Neutrophil (primary cell): Measurements from ENCODE around the gene WDR31.

Experiments
- H3K27ac ChIP-seq: fragments of 200-600 bp; sonication (generic); 2 replicates; pipeline ENCODE4 v1.5.1; 2016; ENCODE audit warnings: mild to moderate bottlenecking, moderate library complexity
- H3K27me3 ChIP-seq: fragments of 200-600 bp; sonication (generic); 2 replicates; pipeline ENCODE4 v1.6.0; 2016; ENCODE audit warnings: mild to moderate bottlenecking
- H3K36me3 ChIP-seq: fragments of 200-600 bp; sonication (generic); 2 replicates; pipeline ENCODE4 v1.5.1; 2017
- H3K4me1 ChIP-seq, 2 experiments: fragments of 200-600 bp in 1 of 2; sonication (generic) in 1 of 2; 1 replicate in 1 of 2; 2 replicates in 1 of 2; pipeline versions ENCODE4 v1.5.1 to v1.6.1; 2013 to 2016; ENCODE audit warnings: low read depth in 1 of 2, low read length in 1 of 2, mild to moderate bottlenecking in 1 of 2, moderate library complexity in 1 of 2; ENCODE audit not compliant: control insufficient read depth in 1 of 2, insufficient read depth in 1 of 2
- H3K4me3 ChIP-seq, 2 experiments: fragments of 200-600 bp in 1 of 2; sonication (generic) in 1 of 2; 1 replicate in 1 of 2; 2 replicates in 1 of 2; pipeline ENCODE4 v1.5.1; 2013 to 2016; ENCODE audit warnings: low read depth in 1 of 2, low read length in 1 of 2, mild to moderate bottlenecking in 1 of 2, moderate library complexity in 1 of 2
- H3K9me3 ChIP-seq: fragments of 200-600 bp; sonication (generic); 2 replicates; pipeline ENCODE4 v1.5.1; 2016
- TF ChIP-seq, protein P1 (sequence below): fragments of 200-600 bp; sonication (generic); IDR thresholded peaks from 2 replicates; pipeline ENCODE4 v1.5.1; 2016; ENCODE audit warnings: antibody characterized with exemption

The WDR31 gene

GRCh38 chr9:113306566-113306965 lies 33.5 kb downstream of the WDR31 start:
- H3K9me3 ChIP-seq: no peaks in the 10 kb centered on the region
- H3K27ac ChIP-seq: no peak overlapping the region
- TF ChIP-seq, protein P1, sequence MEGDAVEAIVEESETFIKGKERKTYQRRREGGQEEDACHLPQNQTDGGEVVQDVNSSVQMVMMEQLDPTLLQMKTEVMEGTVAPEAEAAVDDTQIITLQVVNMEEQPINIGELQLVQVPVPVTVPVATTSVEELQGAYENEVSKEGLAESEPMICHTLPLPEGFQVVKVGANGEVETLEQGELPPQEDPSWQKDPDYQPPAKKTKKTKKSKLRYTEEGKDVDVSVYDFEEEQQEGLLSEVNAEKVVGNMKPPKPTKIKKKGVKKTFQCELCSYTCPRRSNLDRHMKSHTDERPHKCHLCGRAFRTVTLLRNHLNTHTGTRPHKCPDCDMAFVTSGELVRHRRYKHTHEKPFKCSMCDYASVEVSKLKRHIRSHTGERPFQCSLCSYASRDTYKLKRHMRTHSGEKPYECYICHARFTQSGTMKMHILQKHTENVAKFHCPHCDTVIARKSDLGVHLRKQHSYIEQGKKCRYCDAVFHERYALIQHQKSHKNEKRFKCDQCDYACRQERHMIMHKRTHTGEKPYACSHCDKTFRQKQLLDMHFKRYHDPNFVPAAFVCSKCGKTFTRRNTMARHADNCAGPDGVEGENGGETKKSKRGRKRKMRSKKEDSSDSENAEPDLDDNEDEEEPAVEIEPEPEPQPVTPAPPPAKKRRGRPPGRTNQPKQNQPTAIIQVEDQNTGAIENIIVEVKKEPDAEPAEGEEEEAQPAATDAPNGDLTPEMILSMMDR: no peak
- H3K4me1 ChIP-seq: no peaks in the 10 kb centered on the region
- H3K4me3 ChIP-seq: no peak overlapping the region
- no peaks in the 10 kb centered on the region for H3K27me3 ChIP-seq
- H3K36me3 ChIP-seq: no peaks in the 10 kb centered on the region

GRCh38 chr9:113302792-113303418 lies 37.2 kb downstream of the WDR31 start, which contains the start of gene RNF183:
RNF183 (minus strand) TSS chr9:113303376; CDS start chr9:113298184, 5,192 bp downstream.
- H3K27me3 ChIP-seq: no peaks in the 10 kb centered on the region
- TF ChIP-seq, protein P1: no peak
- no peaks in the 10 kb centered on the region for H3K9me3 ChIP-seq
- no peaks in the 10 kb centered on the region for H3K4me1 ChIP-seq
- no peak within 1 kb of the TSS for H3K27ac ChIP-seq
- H3K36me3 ChIP-seq: no peaks in the 10 kb centered on the region
- H3K4me3 ChIP-seq: no peak within 1 kb of the TSS

DNA sequence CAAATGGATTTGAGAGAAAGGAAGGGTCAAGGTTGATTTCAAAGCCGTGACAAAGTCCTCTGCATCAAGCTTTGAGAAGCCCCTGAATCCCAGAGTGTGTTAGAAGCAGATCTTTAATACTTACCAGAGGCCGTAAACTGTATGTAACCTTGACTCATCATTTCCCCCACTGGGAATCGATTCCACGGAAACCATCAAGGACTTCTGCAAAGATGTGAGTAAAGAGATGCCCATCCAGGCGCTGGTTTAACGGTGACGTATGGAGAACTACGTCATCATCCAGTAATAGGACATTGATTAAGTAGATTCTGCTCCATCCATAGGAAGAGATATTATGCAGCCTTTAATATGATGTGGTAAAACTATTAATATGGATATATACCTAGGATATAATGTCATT lies 38.5 kb downstream of the WDR31 start:
- TF ChIP-seq, protein P1: no peak
- H3K36me3 ChIP-seq: no peaks in the 10 kb centered on the region
- H3K9me3 ChIP-seq: no peaks in the 10 kb centered on the region
- no peak overlapping the region for H3K4me3 ChIP-seq
- no peak overlapping the region for H3K27ac ChIP-seq
- H3K27me3 ChIP-seq: no peaks in the 10 kb centered on the region
- H3K4me1 ChIP-seq: no peaks in the 10 kb centered on the region

DNA sequence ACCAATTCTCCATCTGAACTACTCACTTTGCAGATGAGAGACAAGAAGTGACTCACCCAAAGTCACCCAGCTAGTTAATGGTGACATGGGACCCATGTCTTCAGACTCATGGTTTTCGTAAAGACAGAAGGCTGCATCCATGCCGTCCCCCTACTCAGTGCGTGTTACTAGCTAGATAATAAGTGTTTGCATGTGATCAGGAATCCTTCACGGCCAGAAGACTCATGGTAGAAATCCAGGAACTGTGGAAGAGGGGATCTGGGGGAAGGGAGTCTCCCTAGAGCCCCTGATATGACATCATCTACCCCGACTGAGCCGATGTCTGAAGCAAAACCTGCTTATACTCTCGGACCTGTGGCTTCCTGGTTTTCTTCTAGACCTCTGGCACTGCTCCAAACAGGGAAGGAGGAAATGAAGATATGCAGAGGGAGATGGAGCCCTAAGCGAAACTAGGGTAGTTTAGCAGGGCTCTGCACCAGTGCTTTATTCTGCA lies 40.2 kb downstream of the WDR31 start:
- TF ChIP-seq, protein P1: no peak
- no peaks in the 10 kb centered on the region for H3K9me3 ChIP-seq
- H3K4me1 ChIP-seq: no peaks in the 10 kb centered on the region
- no peaks in the 10 kb centered on the region for H3K36me3 ChIP-seq
- H3K27ac ChIP-seq: no peak overlapping the region
- H3K27me3 ChIP-seq: no peaks in the 10 kb centered on the region
- no peak overlapping the region for H3K4me3 ChIP-seq

DNA sequence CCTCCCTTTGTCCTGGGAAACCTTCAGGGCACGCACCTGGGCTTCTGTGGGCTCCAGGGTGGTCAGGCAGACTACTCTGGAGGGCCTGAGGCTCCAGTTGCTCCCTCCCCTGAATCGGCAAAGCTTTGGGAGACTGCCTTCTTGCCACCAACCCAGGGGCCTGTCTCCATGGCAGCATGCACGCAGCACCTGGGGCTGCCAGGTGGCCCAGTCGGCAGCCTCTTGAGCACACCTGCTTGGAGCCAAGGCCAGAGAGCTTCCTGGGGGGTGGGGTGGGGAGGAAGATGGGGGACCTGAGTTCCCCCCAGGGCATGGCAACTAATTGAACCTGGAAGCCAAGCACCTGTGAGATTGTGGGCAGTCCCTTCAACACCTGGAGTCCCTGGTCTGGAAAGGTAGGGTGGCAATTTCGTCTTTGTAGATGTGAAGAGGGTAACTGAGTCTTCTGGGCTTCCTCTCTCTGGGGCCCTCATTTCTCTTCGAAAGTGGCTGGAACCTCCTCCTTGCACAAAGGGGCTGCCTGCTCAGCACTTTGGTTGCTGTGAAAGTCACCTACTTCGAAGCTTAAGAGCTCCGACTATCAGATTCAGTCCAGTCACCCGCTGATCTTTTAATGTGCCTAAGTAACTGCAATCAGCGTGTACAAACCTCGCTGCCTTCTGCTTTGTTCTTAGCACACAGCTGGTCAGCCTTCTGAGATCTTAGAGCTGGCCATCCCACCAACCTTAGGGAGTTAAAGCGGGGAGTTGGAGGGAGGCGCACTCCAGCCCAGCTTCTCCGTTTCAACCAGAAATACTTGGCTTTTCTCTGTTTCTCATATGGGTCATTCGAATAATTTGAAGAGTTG lies 40.9 kb downstream of the WDR31 start:
- H3K4me1 ChIP-seq: no peaks in the 10 kb centered on the region
- H3K4me3 ChIP-seq: no peak overlapping the region
- H3K27me3 ChIP-seq: no peaks in the 10 kb centered on the region
- H3K27ac ChIP-seq: no peak overlapping the region
- TF ChIP-seq, protein P1: no peak
- H3K36me3 ChIP-seq: peaks cover 1% of the 10 kb centered on the region
- H3K9me3 ChIP-seq: no peaks in the 10 kb centered on the region
